GM12874 (cell line): ENCODE measurements around the gene KCNK10.

Experiments
- TF ChIP-seq, protein P1 (sequence below): IDR thresholded peaks from 2 replicates; pipeline ENCODE4 v1.5.1; 2011; ENCODE audit warnings: low read depth, mild to moderate bottlenecking, control low read depth, low read length, moderate library complexity; ENCODE audit not compliant: insufficient read depth

The KCNK10 gene

DNA sequence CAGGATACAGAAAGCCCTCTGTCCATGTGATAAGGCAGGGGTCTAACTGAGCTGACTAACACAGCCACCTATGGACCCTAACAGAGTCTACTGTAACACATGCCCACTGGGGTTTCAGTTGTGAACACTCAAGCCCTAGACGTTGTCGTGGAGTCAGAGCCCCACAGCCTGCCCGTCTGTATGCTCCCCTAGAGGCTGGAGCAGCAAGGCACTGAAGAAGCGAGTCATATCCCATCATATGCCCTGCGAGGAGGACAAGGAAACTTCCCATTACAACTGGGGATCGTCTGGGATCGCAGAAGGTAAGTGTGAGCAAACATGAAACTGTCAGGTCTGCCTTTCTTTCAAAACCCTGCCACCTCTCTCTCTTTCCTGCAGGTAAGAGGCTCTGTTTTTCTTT is 180.1 kb downstream of the KCNK10 start:
- TF ChIP-seq, protein P1, sequence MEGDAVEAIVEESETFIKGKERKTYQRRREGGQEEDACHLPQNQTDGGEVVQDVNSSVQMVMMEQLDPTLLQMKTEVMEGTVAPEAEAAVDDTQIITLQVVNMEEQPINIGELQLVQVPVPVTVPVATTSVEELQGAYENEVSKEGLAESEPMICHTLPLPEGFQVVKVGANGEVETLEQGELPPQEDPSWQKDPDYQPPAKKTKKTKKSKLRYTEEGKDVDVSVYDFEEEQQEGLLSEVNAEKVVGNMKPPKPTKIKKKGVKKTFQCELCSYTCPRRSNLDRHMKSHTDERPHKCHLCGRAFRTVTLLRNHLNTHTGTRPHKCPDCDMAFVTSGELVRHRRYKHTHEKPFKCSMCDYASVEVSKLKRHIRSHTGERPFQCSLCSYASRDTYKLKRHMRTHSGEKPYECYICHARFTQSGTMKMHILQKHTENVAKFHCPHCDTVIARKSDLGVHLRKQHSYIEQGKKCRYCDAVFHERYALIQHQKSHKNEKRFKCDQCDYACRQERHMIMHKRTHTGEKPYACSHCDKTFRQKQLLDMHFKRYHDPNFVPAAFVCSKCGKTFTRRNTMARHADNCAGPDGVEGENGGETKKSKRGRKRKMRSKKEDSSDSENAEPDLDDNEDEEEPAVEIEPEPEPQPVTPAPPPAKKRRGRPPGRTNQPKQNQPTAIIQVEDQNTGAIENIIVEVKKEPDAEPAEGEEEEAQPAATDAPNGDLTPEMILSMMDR, result no peak

DNA sequence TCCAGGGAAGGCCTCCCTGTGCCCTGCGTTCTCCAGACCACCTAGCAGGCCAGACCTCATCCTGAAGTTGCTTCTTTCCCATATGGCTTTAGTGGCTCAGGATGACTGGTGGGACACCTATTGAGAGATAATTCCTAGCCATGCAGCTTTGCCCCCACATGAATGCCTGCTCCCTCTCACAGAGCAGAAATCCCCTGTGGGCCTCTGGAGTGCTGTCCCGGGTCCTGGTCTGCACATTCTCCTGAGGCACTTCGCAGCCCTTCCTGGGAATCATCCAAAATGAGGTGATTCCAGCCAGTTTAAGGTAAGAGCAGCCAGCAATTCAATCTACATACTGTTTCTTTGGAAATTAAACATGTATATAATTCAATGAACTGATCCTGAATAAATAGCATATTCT is 182.2 kb downstream of the KCNK10 start:
- TF ChIP-seq, protein P1, result no peak

DNA sequence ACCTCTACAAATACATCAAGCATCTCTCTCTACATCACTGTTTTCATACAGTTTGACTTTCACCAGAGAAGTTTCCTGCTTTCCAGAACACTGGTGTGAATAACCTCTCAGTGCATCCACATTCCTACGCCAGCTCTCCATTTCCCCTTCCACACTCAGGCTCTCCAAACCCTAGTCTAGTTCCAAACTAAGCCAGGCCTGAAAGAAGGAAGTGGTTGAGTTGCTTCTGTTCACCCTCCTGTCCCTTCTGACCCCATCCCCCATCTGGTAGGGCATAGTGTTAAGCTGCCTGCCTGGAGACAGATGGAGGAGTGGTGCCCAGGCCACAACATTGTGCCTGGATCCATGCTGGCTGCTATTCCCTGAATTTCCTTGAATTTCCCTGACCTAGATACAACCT is 185.7 kb downstream of the KCNK10 start:
- TF ChIP-seq, protein P1, result no peak
